CD4-positive, alpha-beta T cell treated with Interleukin-1 beta for 1 hour (primary cell): ENCODE measurements around the gene ACADVL.
A peak's percentile ranks its signal among the peaks of the same experiment; 100 is the strongest.

Source experiments
- DNase-seq, 2 donors: peaks; one replicate each; pipeline ENCODE4 v3.0.0-alpha.2; 2020 to 2022

The ACADVL gene

GRCh38 chr17:7217113-7217987, 2.4 kb upstream of the ACADVL start:
- DNase-seq = peak in 1 of 2 donors; percentile 28

GRCh38 chr17:7218166-7218565, 1.6 kb upstream of the ACADVL start:
- no peak for DNase-seq

GRCh38 chr17:7218758-7219157, 980 bp upstream of the ACADVL start:
- DNase-seq = no peak

GRCh38 chr17:7219229-7219811, 418 bp upstream of the ACADVL start:
- DNase-seq = no peak

GRCh38 chr17:7220593-7221277, 997 bp downstream of the ACADVL start:
- peak; percentile 70 to 72 for DNase-seq

GRCh38 chr17:7221278-7222092, 1.7 kb downstream of the ACADVL start:
- DNase-seq = no peak

- DNase-seq = no peak
These were observed 2.6 kb downstream of the ACADVL start for GRCh38 chr17:7222093-7222971.

- DNase-seq = no peak
These were observed 3.2 kb downstream of the ACADVL start for GRCh38 chr17:7222972-7223292.

GRCh38 chr17:7223375-7223774, 3.6 kb downstream of the ACADVL start:
- no peak for DNase-seq

GRCh38 chr17:7224110-7224509, 4.4 kb downstream of the ACADVL start:
- DNase-seq = no peak

- DNase-seq = no peak
These were observed 4.9 kb downstream of the ACADVL start for GRCh38 chr17:7224661-7225111.

GRCh38 chr17:7225711-7226331, 6.1 kb downstream of the ACADVL start:
- DNase-seq = no peak

GRCh38 chr17:7226721-7227710, 7.3 kb downstream of the ACADVL start:
- no peak for DNase-seq

GRCh38 chr17:7228920-7229319, 9.2 kb downstream of the ACADVL start:
- no peak for DNase-seq

- DNase-seq = no peak
These were observed 9.8 kb downstream of the ACADVL start for GRCh38 chr17:7229504-7229903.

GRCh38 chr17:7232114-7232513, 12.4 kb downstream of the ACADVL start:
- DNase-seq = no peak

- DNase-seq = no peak
These were observed 14.0 kb downstream of the ACADVL start for GRCh38 chr17:7233701-7234082.

- peak; percentile 95 for DNase-seq
These were observed 14.6 kb downstream of the ACADVL start, which contains the start of gene DVL2 for GRCh38 chr17:7234083-7234951. DVL2 (minus strand) TSS chr17:7234517; CDS start chr17:7234262, 255 bp downstream.
